ENCODE results near the gene HYAL3.
A peak's percentile ranks its signal among the peaks of the same experiment; 100 is the strongest.
"Not testable (repeated sequence)": the region's sequence is repeated elsewhere in the genome, so short reads cannot be mapped to it uniquely, and the experiment has no call there.

The HYAL3 gene

DNA sequence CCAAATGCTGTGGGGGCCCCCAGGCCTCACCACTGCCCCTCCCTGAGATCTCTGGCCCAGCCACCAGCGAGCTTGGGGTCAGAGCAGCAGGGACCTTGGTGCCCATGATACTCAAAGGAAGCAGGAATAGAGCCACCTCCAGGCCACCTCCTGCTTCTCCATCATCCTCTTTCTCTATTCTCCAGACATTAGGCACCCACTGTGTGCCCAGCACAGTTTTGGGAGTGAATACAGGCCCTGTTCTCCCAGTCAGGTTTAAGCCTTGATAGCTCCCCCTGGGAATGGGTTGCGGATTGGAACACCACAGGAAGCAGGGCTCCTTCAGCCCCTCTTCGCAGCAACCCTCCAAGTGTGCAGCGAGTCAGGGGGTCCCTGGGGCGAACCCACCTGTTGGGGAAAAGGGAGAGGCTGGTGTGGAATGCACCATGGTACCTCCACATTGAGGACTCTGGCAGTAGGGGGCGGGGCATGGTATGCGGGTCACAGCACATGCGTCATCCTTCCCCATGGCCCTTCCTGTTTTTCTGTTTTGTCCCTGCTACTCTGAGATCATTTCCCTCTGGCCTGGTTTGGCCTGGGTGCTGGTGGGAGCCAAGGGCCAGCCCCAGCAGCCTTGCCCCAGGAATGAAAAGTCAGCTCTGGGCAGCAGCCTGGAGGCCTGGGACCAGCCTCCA lies 44.5 kb downstream of the HYAL3 start:
- DNase-seq, result no peak

GRCh38 chr3:50251220-50251619 lies 48.0 kb downstream of the HYAL3 start:
- no peak for DNase-seq

DNA sequence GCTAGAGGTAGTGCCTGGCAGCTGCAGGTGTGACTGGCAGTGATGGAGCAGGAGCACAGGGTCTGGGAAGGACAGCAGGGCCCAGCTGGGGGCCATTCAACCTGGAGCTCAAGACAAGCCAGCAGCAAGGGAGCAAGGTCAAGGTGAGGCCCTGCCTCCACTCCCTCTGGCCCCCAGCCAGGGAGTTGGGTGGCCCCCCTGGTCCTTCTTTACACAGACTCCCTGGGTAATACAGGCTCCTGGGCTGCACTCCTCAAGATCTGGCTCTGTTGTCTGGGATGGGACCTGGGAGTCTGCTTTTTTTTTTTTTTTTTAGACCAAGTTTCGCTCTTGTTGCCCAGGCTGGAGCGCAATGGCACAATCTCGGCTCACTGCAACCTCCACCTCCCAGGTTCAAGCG lies 48.7 kb downstream of the HYAL3 start:
- DNase-seq, result no peak

DNA sequence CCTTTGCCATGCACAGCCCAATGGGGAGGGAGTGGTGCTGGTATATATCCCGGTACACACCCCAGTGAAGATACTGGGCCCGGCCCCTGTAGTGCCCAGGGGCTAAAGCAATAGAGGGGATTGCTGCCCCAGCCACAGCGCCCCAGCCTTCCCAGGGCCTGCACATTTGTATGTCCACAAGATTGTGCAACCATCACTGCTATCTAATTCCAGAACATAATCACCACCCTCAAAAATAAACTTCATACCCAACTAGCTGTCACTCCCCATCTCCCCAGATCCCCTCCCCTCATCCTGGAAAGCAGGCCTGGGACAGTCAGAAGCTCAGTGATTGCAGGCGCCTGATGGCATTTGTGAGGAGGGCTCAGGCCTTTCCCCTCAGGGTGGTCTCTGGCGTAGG lies 49.7 kb downstream of the HYAL3 start:
- no peak for DNase-seq

- DNase-seq, result no peak
Observed at GRCh38 chr3:50248387-50248786, 50.8 kb downstream of the HYAL3 start.

DNA sequence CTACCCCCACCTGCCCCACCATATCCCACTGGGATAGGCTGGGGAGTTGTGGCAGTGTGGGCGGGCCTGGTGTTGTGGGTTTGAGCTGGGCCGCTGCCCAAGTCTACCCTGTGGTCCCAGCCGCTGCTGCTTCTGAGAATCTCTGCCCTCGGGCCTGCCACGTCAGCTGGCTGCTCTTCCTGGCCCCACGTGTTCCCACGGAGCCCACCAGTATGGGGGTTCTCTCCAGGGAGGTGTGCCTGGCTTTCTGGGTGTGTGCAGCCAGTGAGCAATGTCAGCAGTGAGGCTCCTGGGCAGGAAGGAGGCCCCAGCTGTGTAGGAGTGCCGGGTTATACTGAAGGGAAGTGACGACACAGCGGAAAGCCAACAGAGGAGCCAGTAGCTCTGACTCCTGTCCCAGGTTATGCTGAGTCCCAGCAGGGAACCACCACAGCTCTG lies 52.7 kb downstream of the HYAL3 start:
- DNase-seq, result no peak

- DNase-seq, result peak; percentile 12
Observed at GRCh38 chr3:50245831-50246516, 53.2 kb downstream of the HYAL3 start.

DNA sequence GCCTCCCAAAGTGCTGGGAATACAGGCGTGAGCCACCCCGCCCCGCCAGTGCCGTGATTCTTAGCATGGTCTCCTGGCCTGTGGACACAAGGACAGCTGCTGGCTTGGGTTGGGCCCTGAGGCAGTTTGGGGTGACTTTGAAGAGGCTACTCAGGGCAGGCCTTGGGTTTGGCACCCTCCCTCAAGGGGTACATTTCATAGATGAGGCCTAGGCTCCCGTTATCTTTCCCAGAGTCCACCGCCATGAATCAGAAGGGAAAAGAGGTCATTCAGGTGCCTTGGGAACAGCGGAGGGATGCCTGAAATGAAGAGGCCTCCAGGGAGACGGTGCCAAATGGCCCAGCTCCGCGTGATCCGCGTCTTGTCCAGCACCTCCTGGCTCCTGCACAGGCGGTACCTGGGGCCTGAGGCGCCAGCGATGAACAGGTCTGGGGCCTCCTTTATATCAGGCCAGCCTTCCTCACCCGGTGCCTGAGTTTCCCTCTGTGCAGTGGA lies 53.9 kb downstream of the HYAL3 start:
- no peak for DNase-seq

GRCh38 chr3:50244813-50245212 lies 54.4 kb downstream of the HYAL3 start:
- not testable (repeated sequence) for DNase-seq

DNA sequence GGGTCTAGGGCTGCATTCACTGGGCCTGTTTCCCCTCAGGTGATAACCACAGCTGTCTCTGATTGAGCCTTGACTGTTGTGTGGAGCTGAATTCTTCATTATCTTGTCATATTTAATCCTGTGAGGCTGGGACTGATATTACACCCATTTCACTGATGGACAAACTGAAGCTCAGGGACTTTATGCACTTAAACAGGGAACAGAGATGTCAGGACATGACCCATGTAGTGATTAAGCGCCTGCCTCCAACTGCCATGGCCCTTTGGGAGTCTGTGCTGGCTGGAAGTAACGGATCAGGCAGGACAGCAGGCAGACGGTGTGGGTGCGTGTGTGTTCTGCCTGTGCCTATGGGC lies 55.7 kb downstream of the HYAL3 start:
- DNase-seq, result no peak

DNA sequence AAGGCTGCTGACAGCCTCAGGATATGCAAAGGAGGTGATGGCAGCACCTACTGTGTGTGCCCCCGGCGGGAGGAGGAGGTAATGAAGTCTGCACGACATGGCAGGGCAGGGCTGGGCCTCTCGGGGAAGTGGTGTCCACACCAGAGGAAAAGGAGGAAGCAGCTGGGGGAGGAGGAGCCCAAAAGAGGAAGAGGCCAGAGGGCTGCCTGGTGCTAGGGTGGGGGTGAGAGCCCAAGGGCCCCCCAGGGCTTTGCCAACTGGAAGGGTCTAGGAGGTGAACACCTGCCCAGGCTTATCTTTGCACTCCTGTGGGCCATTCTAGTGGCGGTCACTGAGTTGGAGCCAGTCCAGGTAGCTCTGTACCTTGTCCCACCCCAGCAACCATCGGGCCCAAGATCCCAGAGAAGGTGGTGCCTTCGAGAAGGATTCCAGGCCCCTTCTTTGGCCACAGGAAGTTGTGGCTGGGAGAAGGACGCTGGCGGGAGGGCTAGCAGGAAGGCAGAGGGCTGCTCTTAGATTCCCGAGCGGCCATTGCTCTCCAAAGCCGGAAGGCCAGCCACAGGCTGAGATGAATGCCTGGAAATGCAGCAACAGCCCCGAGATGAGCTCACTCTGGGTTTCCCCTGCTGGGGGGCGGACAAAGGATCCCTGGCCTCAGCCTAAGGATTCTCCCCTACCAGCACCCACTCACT lies 56.2 kb downstream of the HYAL3 start:
- no peak for DNase-seq

All from NCI-H1694 (cell line).